Measurements from ENCODE around the gene CALR3. TPM values are rescaled to one million over a fixed set of nuclear protein-coding genes. Genes with fewer than 3 reads are reported as not detected.

Gene CALR3
- total and polyA plus RNA-seq, 2 of the 13 experiments (the other 11 are each of a cell fraction or from before 2014, with no cell fraction given): not detected

DNA sequence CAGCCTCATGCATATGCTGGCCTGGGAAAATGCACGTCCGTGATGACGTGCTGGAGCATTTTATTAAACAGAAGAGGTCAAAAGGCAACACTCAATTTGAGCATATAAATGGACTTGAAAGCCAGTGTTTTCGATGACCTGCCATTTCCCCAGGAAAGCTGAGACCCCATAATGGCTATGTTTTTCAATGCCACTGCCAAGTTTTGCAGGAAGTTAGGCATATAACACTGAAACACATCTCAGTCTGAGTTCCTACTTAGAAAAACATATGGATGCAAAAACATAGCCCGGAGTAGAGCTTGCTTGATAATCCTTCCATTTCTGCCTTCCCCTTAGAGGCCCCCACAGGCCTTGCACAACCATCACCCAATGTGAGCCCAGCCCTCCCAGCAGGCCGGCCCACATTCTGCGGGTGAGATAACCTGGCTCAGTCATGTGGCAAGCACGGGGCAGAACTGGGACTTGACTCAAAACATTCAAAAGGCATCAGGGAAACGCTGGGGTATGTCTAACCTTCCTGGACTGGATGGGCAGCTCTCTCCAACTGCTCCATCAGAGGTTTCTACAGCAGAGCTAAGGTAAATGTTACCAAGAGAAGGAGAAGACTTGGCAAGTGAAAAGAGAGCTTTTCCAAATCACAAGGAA lies 49.1 kb downstream of the CALR3 start (continued):
- TF ChIP-seq, protein P1, sequence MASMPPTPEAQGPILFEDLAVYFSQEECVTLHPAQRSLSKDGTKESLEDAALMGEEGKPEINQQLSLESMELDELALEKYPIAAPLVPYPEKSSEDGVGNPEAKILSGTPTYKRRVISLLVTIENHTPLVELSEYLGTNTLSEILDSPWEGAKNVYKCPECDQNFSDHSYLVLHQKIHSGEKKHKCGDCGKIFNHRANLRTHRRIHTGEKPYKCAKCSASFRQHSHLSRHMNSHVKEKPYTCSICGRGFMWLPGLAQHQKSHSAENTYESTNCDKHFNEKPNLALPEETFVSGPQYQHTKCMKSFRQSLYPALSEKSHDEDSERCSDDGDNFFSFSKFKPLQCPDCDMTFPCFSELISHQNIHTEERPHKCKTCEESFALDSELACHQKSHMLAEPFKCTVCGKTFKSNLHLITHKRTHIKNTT (CRISPR knock-in tag; IDR thresholded peaks at IDR 0.05): no peak
- TF ChIP-seq ESRRA (CRISPR knock-in tag; IDR thresholded peaks at IDR 0.05; ENCODE audit: low read depth) (no peak), GFI1 (CRISPR knock-in tag; IDR thresholded peaks at IDR 0.05; ENCODE audit: borderline replicate concordance) (no peak), MXD4 (CRISPR knock-in tag; IDR thresholded peaks at IDR 0.05) (peak; percentile 64; the same call in 1 of the 2 replicates), ZNF724P (CRISPR knock-in tag; IDR thresholded peaks at IDR 0.05; ENCODE audit: borderline replicate concordance) (0 out of 2 replicates have a peak, but pooled peaks have one; percentile 50), YEATS2 (CRISPR knock-in tag; IDR thresholded peaks at IDR 0.05; ENCODE audit: borderline replicate concordance) (peak; percentile 29; the same call in 1 of the 2 replicates), DMAP1 (CRISPR knock-in tag; IDR thresholded peaks at IDR 0.05) (no peak), ZNF12 (CRISPR knock-in tag; IDR thresholded peaks at IDR 0.05) (0 out of 2 replicates have a peak, but pooled peaks have one; percentile 45), ATRX (CRISPR knock-in tag; IDR thresholded peaks at IDR 0.05; ENCODE audit: borderline replicate concordance) (no peak), SP2 (CRISPR knock-in tag; IDR thresholded peaks at IDR 0.05) (no peak), NRL (CRISPR knock-in tag; IDR thresholded peaks at IDR 0.05; ENCODE audit: borderline replicate concordance) (no peak), RAD21 (CRISPR knock-in tag; IDR thresholded peaks at IDR 0.05) (no peak), JUN (CRISPR knock-in tag; IDR thresholded peaks at IDR 0.05) (no peak), ZNF569 (CRISPR knock-in tag; IDR thresholded peaks at IDR 0.05; ENCODE audit: borderline replicate concordance) (no peak), JUNB (CRISPR knock-in tag; IDR thresholded peaks at IDR 0.05; ENCODE audit: borderline replicate concordance) (no peak), HDAC6 (IDR thresholded peaks at IDR 0.05; ENCODE audit: low read depth, low read length) (no peak), U2AF1 (optimal IDR thresholded peaks at IDR 0.05; ENCODE audit: low read depth, low read length) (no peak), ZNF878 (CRISPR knock-in tag; IDR thresholded peaks at IDR 0.05) (peak; percentile 89), BHLHE40 (IDR thresholded peaks at IDR 0.05; ENCODE audit: low read length) (peak; percentile 37; the same call in 1 of the 2 replicates), PAF1 (CRISPR knock-in tag; IDR thresholded peaks at IDR 0.05) (no peak)
- TF ChIP-seq, protein P2, sequence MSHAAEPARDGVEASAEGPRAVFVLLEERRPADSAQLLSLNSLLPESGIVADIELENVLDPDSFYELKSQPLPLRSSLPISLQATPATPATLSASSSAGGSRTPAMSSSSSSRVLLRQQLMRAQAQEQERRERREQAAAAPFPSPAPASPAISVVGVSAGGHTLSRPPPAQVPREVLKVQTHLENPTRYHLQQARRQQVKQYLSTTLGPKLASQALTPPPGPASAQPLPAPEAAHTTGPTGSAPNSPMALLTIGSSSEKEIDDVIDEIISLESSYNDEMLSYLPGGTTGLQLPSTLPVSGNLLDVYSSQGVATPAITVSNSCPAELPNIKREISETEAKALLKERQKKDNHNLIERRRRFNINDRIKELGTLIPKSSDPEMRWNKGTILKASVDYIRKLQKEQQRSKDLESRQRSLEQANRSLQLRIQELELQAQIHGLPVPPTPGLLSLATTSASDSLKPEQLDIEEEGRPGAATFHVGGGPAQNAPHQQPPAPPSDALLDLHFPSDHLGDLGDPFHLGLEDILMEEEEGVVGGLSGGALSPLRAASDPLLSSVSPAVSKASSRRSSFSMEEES (CRISPR knock-in tag; IDR thresholded peaks at IDR 0.05): peak; percentile 91
- TF ChIP-seq, protein P3, sequence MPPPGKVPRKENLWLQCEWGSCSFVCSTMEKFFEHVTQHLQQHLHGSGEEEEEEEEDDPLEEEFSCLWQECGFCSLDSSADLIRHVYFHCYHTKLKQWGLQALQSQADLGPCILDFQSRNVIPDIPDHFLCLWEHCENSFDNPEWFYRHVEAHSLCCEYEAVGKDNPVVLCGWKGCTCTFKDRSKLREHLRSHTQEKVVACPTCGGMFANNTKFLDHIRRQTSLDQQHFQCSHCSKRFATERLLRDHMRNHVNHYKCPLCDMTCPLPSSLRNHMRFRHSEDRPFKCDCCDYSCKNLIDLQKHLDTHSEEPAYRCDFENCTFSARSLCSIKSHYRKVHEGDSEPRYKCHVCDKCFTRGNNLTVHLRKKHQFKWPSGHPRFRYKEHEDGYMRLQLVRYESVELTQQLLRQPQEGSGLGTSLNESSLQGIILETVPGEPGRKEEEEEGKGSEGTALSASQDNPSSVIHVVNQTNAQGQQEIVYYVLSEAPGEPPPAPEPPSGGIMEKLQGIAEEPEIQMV (CRISPR knock-in tag; IDR thresholded peaks at IDR 0.05; ENCODE audit: low read depth): no peak
- TF ChIP-seq, protein P4, sequence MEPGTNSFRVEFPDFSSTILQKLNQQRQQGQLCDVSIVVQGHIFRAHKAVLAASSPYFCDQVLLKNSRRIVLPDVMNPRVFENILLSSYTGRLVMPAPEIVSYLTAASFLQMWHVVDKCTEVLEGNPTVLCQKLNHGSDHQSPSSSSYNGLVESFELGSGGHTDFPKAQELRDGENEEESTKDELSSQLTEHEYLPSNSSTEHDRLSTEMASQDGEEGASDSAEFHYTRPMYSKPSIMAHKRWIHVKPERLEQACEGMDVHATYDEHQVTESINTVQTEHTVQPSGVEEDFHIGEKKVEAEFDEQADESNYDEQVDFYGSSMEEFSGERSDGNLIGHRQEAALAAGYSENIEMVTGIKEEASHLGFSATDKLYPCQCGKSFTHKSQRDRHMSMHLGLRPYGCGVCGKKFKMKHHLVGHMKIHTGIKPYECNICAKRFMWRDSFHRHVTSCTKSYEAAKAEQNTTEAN (CRISPR knock-in tag; conservative IDR thresholded peaks at IDR 0.05): peak; percentile 49; the same call in 1 of the 2 replicates
- TF ChIP-seq, protein P5, sequence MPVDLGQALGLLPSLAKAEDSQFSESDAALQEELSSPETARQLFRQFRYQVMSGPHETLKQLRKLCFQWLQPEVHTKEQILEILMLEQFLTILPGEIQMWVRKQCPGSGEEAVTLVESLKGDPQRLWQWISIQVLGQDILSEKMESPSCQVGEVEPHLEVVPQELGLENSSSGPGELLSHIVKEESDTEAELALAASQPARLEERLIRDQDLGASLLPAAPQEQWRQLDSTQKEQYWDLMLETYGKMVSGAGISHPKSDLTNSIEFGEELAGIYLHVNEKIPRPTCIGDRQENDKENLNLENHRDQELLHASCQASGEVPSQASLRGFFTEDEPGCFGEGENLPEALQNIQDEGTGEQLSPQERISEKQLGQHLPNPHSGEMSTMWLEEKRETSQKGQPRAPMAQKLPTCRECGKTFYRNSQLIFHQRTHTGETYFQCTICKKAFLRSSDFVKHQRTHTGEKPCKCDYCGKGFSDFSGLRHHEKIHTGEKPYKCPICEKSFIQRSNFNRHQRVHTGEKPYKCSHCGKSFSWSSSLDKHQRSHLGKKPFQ (CRISPR knock-in tag; IDR thresholded peaks at IDR 0.05; ENCODE audit: insufficient replicate concordance): no peak
